ENCODE results near the gene CHMP4B. TPM values are rescaled to one million over a fixed set of nuclear protein-coding genes. Genes with fewer than 3 reads are reported as not detected.

Gene CHMP4B
- total RNA-seq, 2 donors from 2014 or later, result 75.7 to 85.8 TPM

- no peaks in the 10 kb centered on the region for H3K36me3 ChIP-seq
- 40% methylated on average over 9 of the region's 9 CpGs for WGBS
- no peaks in the 10 kb centered on the region for H3K9me3 ChIP-seq
- no peak for DNase-seq (ENCODE audit: low spot score)
- intact Hi-C loops (cut with DNase I), result no loop called here
- no peaks in the 10 kb centered on the region for H3K27me3 ChIP-seq (replicated peaks; ENCODE audit: insufficient read depth)
- peaks cover 33% of the 10 kb centered on the region for H3K4me1 ChIP-seq (replicated peaks)
- H3K4me3 ChIP-seq, result no peak overlapping the region
- peak overlapping the region; percentile 77 to 86 for H3K27ac ChIP-seq
- TF ChIP-seq POLR2AphosphoS5 (IDR thresholded peaks at IDR 0.05) (no peak), POLR2A (IDR thresholded peaks at IDR 0.05) (no peak)
- TF ChIP-seq, protein P1, sequence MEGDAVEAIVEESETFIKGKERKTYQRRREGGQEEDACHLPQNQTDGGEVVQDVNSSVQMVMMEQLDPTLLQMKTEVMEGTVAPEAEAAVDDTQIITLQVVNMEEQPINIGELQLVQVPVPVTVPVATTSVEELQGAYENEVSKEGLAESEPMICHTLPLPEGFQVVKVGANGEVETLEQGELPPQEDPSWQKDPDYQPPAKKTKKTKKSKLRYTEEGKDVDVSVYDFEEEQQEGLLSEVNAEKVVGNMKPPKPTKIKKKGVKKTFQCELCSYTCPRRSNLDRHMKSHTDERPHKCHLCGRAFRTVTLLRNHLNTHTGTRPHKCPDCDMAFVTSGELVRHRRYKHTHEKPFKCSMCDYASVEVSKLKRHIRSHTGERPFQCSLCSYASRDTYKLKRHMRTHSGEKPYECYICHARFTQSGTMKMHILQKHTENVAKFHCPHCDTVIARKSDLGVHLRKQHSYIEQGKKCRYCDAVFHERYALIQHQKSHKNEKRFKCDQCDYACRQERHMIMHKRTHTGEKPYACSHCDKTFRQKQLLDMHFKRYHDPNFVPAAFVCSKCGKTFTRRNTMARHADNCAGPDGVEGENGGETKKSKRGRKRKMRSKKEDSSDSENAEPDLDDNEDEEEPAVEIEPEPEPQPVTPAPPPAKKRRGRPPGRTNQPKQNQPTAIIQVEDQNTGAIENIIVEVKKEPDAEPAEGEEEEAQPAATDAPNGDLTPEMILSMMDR (IDR thresholded peaks at IDR 0.05), result no peak
Observed at GRCh38 chr20:33828326-33828844, 17.2 kb downstream of the CHMP4B start.

DNA sequence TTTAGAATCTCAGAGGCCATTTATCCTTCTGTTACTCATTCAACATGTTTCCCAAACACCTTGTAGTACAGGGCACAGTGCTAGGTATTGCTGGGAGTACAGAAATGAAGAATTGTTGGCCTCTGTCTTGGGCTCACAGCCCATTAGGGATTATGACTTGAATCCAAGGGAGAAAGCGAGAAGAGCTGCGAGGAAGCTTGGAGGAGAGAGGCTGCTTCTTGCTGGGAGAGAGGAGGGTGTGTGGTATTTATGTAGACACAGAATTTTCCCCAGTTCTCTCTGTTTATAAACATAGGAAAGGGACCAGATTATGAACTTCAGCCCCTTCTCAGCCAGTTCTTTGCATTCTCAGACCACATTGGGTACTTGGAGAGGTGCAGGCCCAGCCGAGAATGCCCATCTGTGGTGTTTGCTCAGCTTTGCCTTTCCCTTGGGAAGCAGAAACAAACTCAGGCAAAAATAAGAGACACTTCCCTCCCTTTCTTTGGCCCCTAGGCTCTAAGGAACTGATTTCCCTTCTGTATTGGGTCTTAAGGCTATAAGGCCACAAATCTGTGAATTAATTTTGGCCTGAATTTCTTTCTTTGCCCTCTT, 17.9 kb downstream of the CHMP4B start:
- WGBS, result 26% methylated on average over 3 of the region's 3 CpGs
- intact Hi-C loops (cut with DNase I), result no loop called here
- H3K9me3 ChIP-seq, result no peaks in the 10 kb centered on the region
- TF ChIP-seq POLR2AphosphoS5 (IDR thresholded peaks at IDR 0.05) (peak; percentile 8), POLR2A (IDR thresholded peaks at IDR 0.05) (no peak)
- TF ChIP-seq, protein P1 (IDR thresholded peaks at IDR 0.05), result no peak
- no peak for DNase-seq (ENCODE audit: low spot score)
- H3K4me3 ChIP-seq, result no peak overlapping the region
- H3K4me1 ChIP-seq (replicated peaks), result peaks cover 33% of the 10 kb centered on the region
- H3K36me3 ChIP-seq, result no peaks in the 10 kb centered on the region
- H3K27ac ChIP-seq, result peak overlapping the region; percentile 77 to 86
- H3K27me3 ChIP-seq (replicated peaks; ENCODE audit: insufficient read depth), result no peaks in the 10 kb centered on the region

DNA sequence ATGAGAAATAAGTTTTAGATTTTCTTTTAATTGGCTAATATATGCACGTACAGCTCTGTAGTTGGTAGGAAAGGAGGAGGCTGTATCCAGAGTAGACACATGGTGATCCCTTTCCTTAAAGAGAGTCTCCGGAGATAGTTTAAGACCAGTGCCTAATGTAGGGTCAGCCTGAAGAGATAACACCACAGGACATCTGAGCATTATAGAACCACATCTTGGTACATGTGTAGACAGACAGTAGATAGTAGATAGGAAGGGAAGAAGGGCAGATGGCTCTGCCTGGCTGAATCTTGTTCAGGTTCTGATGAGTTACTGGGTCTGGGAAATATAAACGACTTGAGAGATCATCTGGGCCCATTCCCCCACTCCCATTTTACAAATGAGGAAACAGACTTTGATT, 18.5 kb downstream of the CHMP4B start:
- Histone ChIP-seq H3K4me1 (replicated peaks) (peaks cover 33% of the 10 kb centered on the region), H3K27me3 (replicated peaks; ENCODE audit: insufficient read depth) (no peaks in the 10 kb centered on the region), H3K27ac (peak overlapping the region; percentile 77 to 86)

DNA sequence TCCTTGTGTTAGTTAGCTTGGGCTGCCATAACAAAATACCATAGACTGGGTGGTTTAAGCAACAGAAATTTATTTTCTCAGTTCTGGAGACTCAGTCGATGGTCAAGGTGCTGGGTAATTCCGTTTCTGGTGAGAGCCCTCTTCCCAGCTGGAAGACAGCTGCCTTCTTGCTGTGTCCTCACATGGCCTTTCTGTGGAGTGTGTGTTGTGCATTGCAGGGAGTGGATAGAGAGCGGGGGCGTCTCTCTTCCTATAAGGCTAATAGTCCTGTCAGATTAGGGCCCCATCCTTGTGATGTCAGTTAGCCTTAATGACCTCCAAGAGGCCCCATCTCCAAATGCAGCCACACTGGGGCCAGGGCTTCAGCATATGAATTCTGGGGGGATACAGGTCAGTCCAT, 19.2 kb downstream of the CHMP4B start:
- Histone ChIP-seq H3K27ac (peak overlapping the region in 1 of 2 donors; percentile 86), H3K27me3 (replicated peaks; ENCODE audit: insufficient read depth) (no peaks in the 10 kb centered on the region), H3K4me1 (replicated peaks) (peaks cover 31% of the 10 kb centered on the region), H3K9me3 (no peaks in the 10 kb centered on the region), H3K36me3 (no peaks in the 10 kb centered on the region), H3K4me3 (no peak overlapping the region)
- whole genome bisulfite sequencing, result 72% methylated on average over 4 of the region's 4 CpGs
- intact Hi-C loops (cut with DNase I), result no loop called here
- TF ChIP-seq POLR2A (IDR thresholded peaks at IDR 0.05) (no peak), POLR2AphosphoS5 (IDR thresholded peaks at IDR 0.05) (no peak)
- TF ChIP-seq, protein P1 (IDR thresholded peaks at IDR 0.05), result no peak
- DNase-seq (ENCODE audit: low spot score), result no peak

More for the DNA sequence above, 18.5 kb downstream of the CHMP4B start:
- no peaks in the 10 kb centered on the region for H3K36me3 ChIP-seq
- TF ChIP-seq POLR2A (IDR thresholded peaks at IDR 0.05), result no peak
- TF ChIP-seq, protein P1 (IDR thresholded peaks at IDR 0.05), result no peak
- no peak for TF ChIP-seq POLR2AphosphoS5 (IDR thresholded peaks at IDR 0.05)
- H3K4me3 ChIP-seq, result no peak overlapping the region
- H3K9me3 ChIP-seq, result no peaks in the 10 kb centered on the region
- WGBS, result 74% methylated on average over 3 of the region's 3 CpGs
- no peak for DNase-seq (ENCODE audit: low spot score)
- intact Hi-C loops (cut with DNase I), result no loop called here
